Fibroblast of lung (primary cell): ENCODE data around the gene NLRP1. TPM values are rescaled to one million over a fixed set of nuclear protein-coding genes. Genes with fewer than 3 reads are reported as not detected.
A peak's percentile ranks its signal among the peaks of the same experiment; 100 is the strongest.

Experiments used
- DNase-seq, 2 donors: peaks; one replicate each; pipeline versions ENCODE4 v3.0.0 to v3.0.0-alpha.2; 2010; ENCODE audit warnings: low read depth in 2 of 2
- H2AFZ ChIP-seq: 2 replicates; pipeline ENCODE4 v1.5.1; 2012; ENCODE audit warnings: low read length, control low read depth, inconsistent platforms
- H3K27ac ChIP-seq: 2 replicates; pipeline ENCODE4 v1.5.1; 2011; ENCODE audit warnings: low read length, control low read depth; ENCODE audit not compliant: insufficient read depth
- H3K27me3 ChIP-seq: 2 replicates; pipeline ENCODE4 v1.5.1; 2011; ENCODE audit warnings: mild to moderate bottlenecking, low read length; ENCODE audit not compliant: control insufficient read depth, insufficient read depth
- H3K36me3 ChIP-seq: 2 replicates; pipeline ENCODE4 v1.5.1; 2011; ENCODE audit warnings: low read length; ENCODE audit not compliant: control insufficient read depth, insufficient read depth
- H3K4me1 ChIP-seq: 2 replicates; pipeline ENCODE4 v1.5.1; 2011; ENCODE audit warnings: low read length; ENCODE audit not compliant: control insufficient read depth, insufficient read depth; ENCODE audit errors: extremely low read depth
- H3K4me2 ChIP-seq: 2 replicates; pipeline ENCODE4 v1.5.1; 2011; ENCODE audit warnings: low read length, control low read depth; ENCODE audit not compliant: insufficient read depth; ENCODE audit errors: extremely low read depth
- H3K4me3 ChIP-seq, 4 experiments: fragments of 200-600 bp in 1 of 4; sonication (generic) in 1 of 4; replicated peaks in 1 of 4; 2 replicates each; pipeline ENCODE4 v1.5.1; 2011 to 2016; ENCODE audit warnings: low read length in 4 of 4, low read depth in 3 of 4, mild to moderate bottlenecking in 3 of 4, control low read depth in 2 of 4, inconsistent platforms in 1 of 4, mixed read lengths in 1 of 4; ENCODE audit not compliant: insufficient read depth in 1 of 4; ENCODE audit errors: control extremely low read depth in 1 of 4
- H3K79me2 ChIP-seq: 2 replicates; pipeline ENCODE4 v1.5.1; 2012; ENCODE audit warnings: mild to moderate bottlenecking, low read length, inconsistent platforms; ENCODE audit not compliant: control insufficient read depth, insufficient read depth
- H3K9ac ChIP-seq: 2 replicates; pipeline ENCODE4 v1.5.1; 2011; ENCODE audit warnings: mild to moderate bottlenecking, low read length, control low read depth; ENCODE audit not compliant: insufficient read depth
- H3K9me3 ChIP-seq: 2 replicates; pipeline ENCODE4 v1.5.1; 2012; ENCODE audit warnings: low read depth, low read length; ENCODE audit not compliant: control insufficient read depth, insufficient read depth
- H4K20me1 ChIP-seq: 2 replicates; pipeline ENCODE4 v1.5.1; 2011; ENCODE audit warnings: low read length; ENCODE audit not compliant: control insufficient read depth, insufficient read depth; ENCODE audit errors: extremely low read depth
- EZH2 ChIP-seq: IDR thresholded peaks from 2 replicates; pipeline ENCODE4 v1.5.1; 2012; ENCODE audit warnings: low read length, control low read depth, mild to moderate bottlenecking; ENCODE audit errors: missing control alignments
- polyA plus RNA-seq, 2 donors: library from polyadenylated mRNA; depleted of rRNA in 1 of 2; stranded (reverse) in 1 of 2; unstranded in 1 of 2; fragments of >200 nt; gene quantifications; 2 replicates each; pipeline ENCODE4 v1.2.1, GENCODE V29; 2011 to 2012; ENCODE audit warnings: missing spikeins in 1 of 2
- total RNA-seq: library from RNA; depleted of rRNA; stranded (reverse); fragments of >200 nt; gene quantifications from 2 replicates; pipeline ENCODE4 v1.2.1, GENCODE V29; 2014
- TF ChIP-seq, protein P1 (sequence below), 2 donors: IDR thresholded peaks in 1 of 2; conservative IDR thresholded peaks in 1 of 2; 1 replicate in 1 of 2; 2 replicates in 1 of 2; pipeline ENCODE4 v1.5.1; 2011 to 2012; ENCODE audit warnings: low read length in 2 of 2, control low read depth in 1 of 2, inconsistent platforms in 1 of 2, low read depth in 1 of 2, mild to moderate bottlenecking in 1 of 2

NLRP1 gene
- total and polyA plus RNA-seq, 2 donors (not counting 1 experiment from before 2014, with no cell fraction given) = 22.1 to 23.1 TPM

DNA sequence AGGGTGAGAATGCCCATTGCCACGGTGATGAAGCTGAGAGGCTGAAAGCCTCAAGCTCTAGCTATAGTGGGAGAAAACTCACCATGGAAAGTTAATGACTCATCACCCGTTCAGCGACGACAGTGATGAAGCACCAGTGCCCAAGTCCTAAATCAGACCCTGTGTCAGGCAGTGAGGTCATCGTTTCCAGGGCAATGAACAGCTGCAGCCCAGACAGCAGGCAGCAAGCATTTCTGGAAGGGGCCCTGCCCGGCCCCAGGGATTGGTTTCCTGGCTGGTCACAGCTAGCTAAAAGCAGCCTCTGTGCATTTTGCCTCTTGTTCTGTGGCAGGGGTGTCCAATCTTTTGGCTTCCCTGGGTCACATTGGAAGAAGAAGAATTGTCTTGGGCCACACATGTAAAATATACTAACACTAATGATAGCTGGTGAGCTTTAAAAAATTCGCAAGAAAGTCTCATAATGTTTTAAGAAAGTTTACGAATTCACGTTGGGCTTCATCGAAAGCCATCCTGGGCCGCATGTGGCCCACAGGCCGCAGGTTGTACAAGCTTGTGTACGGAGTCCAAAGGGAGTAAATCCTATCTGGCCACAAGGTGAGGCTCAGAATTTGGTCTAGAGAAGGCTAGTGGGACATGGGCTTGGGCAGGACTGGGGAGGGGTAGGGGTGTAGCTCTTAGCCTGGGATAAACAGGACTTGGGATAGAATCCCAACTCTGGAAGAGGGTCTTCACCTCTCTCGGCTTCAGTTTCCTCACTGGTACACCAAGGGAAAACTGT is 57.3 kb downstream of the NLRP1 start:
- H3K9ac ChIP-seq = peak overlapping the region; percentile 17
- H4K20me1 ChIP-seq = no peaks in the 10 kb centered on the region
- H3K4me3 ChIP-seq = no peak overlapping the region
- H3K27ac ChIP-seq = peak overlapping the region; percentile 82
- H2AFZ ChIP-seq = no peak overlapping the region
- H3K27me3 ChIP-seq = no peaks in the 10 kb centered on the region
- peak overlapping the region; percentile 7 for H3K4me2 ChIP-seq
- DNase-seq = peak; percentile 94 to 98
- no peak for TF ChIP-seq EZH2
- TF ChIP-seq, protein P1, sequence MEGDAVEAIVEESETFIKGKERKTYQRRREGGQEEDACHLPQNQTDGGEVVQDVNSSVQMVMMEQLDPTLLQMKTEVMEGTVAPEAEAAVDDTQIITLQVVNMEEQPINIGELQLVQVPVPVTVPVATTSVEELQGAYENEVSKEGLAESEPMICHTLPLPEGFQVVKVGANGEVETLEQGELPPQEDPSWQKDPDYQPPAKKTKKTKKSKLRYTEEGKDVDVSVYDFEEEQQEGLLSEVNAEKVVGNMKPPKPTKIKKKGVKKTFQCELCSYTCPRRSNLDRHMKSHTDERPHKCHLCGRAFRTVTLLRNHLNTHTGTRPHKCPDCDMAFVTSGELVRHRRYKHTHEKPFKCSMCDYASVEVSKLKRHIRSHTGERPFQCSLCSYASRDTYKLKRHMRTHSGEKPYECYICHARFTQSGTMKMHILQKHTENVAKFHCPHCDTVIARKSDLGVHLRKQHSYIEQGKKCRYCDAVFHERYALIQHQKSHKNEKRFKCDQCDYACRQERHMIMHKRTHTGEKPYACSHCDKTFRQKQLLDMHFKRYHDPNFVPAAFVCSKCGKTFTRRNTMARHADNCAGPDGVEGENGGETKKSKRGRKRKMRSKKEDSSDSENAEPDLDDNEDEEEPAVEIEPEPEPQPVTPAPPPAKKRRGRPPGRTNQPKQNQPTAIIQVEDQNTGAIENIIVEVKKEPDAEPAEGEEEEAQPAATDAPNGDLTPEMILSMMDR (conservative IDR thresholded peaks at IDR 0.05 in 1 of 2, IDR thresholded peaks at IDR 0.05 in 1 of 2; ENCODE audit: low read depth in 1 of 2, low read length in 2 of 2) = no peak
- H3K36me3 ChIP-seq = peaks cover 8% of the 10 kb centered on the region
- H3K79me2 ChIP-seq = no peaks in the 10 kb centered on the region
- peaks cover 13% of the 10 kb centered on the region for H3K4me1 ChIP-seq
- H3K9me3 ChIP-seq = no peaks in the 10 kb centered on the region

DNA sequence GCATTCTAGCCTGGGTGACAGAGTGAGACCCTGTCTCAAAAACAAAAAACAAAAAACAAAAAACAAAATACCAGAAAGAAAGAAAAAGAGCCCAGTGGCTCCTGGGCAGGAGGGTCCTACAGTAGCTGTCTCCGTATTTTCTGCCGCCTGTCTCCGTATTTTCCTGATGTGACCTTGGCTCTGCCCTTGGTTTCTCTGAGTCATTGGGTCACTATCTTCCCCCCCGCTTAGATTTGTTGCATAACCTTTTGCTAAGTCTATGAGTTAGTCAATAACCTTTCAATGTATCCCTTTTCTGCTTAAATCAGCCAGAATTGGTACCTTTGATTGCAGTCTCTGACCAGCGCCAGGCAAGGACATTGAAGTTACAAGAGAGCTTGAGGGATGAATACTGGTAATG is 61.1 kb downstream of the NLRP1 start:
- H3K27me3 ChIP-seq = no peaks in the 10 kb centered on the region
- no peaks in the 10 kb centered on the region for H4K20me1 ChIP-seq
- no peak for DNase-seq
- peaks cover 13% of the 10 kb centered on the region for H3K4me1 ChIP-seq
- no peak overlapping the region for H3K27ac ChIP-seq
- H3K79me2 ChIP-seq = no peaks in the 10 kb centered on the region
- H3K9me3 ChIP-seq = no peaks in the 10 kb centered on the region
- TF ChIP-seq EZH2 = no peak
- TF ChIP-seq, protein P1 (conservative IDR thresholded peaks at IDR 0.05 in 1 of 2, IDR thresholded peaks at IDR 0.05 in 1 of 2; ENCODE audit: low read depth in 1 of 2, low read length in 2 of 2) = no peak
- H3K36me3 ChIP-seq = peaks cover 2% of the 10 kb centered on the region
- H3K4me2 ChIP-seq = no peak overlapping the region
- no peak overlapping the region for H2AFZ ChIP-seq
- no peak overlapping the region for H3K9ac ChIP-seq
- H3K4me3 ChIP-seq = no peak overlapping the region

DNA sequence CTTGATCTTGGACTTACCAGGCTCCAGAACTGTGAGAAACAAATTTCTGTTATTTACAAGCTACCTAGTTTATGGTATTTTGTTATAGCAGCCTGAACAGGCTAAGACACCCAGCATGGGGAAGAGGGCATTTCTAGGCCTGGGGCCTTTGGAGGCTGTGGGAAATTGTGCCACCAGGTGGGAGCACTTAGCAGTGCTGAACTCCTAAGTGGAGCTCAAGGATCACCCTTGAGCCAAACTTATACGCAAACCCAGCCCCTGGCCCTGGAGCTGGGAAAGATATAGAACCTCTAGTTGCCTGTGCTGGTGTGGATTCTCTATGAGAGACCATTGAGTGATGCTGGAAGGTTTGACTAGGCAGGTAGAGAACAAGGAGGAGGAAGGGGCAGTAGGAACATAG is 61.8 kb downstream of the NLRP1 start:
- H2AFZ ChIP-seq = no peak overlapping the region
- no peaks in the 10 kb centered on the region for H3K79me2 ChIP-seq
- no peak overlapping the region for H3K27ac ChIP-seq
- H3K9ac ChIP-seq = no peak overlapping the region
- peaks cover 2% of the 10 kb centered on the region for H3K36me3 ChIP-seq
- H4K20me1 ChIP-seq = no peaks in the 10 kb centered on the region
- H3K4me1 ChIP-seq = peaks cover 15% of the 10 kb centered on the region
- no peak for DNase-seq
- no peak overlapping the region for H3K4me3 ChIP-seq
- no peak for TF ChIP-seq EZH2
- TF ChIP-seq, protein P1 (conservative IDR thresholded peaks at IDR 0.05 in 1 of 2, IDR thresholded peaks at IDR 0.05 in 1 of 2; ENCODE audit: low read depth in 1 of 2, low read length in 2 of 2) = no peak
- no peak overlapping the region for H3K4me2 ChIP-seq
- no peaks in the 10 kb centered on the region for H3K27me3 ChIP-seq
- H3K9me3 ChIP-seq = no peaks in the 10 kb centered on the region
